K562 (cell line): ENCODE results near the gene ELMO1.

Experiments
- ESRRA ChIP-seq: fragments of 450-650 bp; IDR thresholded peaks from 2 replicates; pipeline ENCODE4 v1.6.1; 2014; ENCODE audit warnings: low read depth, mild to moderate bottlenecking, moderate library complexity, borderline replicate concordance
- POLR2G ChIP-seq: fragments of 200-400 bp; formaldehyde crosslinking; IDR thresholded peaks from 2 replicates; pipeline ENCODE4 v1.6.1; 2017; ENCODE audit warnings: low read depth, mild to moderate bottlenecking, antibody characterized with exemption, low read length, moderate library complexity

- TF ChIP-seq ESRRA (no peak), POLR2G (no peak)
Measured at GRCh38 chr7:37234928-37235327, 213.7 kb downstream of the ELMO1 start.
